Stimulated activated CD4-positive, alpha-beta T cell treated with anti-CD3 and anti-CD28 coated beads, Interleukin-4, amount 100 ng/mL, for 1 hour (primary cell): ENCODE results near the gene MRTFB.

ENCODE experiments used
- DNase-seq: peaks from one replicate; pipeline ENCODE4 v3.0.0-alpha.2; 2020

MRTFB gene

DNA sequence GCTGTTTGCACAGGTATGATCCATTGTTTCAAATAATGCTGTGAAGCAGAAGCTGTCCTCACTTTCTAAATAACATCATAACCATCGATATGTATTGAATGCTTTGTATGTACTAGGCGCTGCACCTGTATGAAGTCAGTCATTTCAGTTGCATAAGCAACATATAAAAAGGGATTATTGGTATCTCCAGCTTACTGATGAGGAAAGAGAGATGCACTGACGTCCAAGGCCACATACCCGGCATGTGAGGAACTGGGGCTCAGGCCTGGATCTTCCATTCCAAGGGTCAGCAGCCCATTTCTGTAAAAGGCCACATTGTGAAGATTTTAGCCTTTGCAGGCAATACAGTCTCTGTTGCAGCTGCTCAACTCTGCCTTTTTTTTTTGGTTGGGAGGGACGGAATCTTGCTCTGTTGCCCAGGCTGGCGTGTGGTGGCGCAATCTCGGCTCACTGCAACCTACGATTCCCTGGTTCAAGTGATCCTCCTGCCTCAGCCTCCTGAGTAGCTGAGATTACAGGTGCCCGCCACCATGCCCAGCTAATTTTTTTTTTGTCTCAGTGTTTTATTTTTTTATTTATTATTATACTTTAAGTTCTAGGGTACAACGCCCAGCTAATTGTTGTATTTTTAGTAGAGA is 244.7 kb downstream of the MRTFB start:
- no peak for DNase-seq
